ENCODE results near the gene HHEX.

DNA sequence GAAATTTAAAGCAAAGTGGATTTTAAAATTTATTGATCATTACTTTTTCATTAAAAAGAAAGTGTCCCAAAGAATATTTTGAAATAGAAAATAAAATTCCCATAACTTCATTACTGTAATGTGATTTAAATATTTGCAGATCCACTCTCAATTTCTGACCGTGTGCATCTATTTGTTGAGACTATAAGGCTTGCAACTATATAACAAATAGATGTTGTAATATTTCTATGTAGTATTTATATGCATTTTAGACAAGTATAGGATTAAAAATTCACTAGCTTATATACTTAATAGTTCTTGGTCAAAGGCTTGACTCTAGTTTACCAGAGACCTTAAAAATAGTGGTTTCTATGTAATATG lies 3.8 kb downstream of the HHEX start:
- TF ChIP-seq, protein P1, sequence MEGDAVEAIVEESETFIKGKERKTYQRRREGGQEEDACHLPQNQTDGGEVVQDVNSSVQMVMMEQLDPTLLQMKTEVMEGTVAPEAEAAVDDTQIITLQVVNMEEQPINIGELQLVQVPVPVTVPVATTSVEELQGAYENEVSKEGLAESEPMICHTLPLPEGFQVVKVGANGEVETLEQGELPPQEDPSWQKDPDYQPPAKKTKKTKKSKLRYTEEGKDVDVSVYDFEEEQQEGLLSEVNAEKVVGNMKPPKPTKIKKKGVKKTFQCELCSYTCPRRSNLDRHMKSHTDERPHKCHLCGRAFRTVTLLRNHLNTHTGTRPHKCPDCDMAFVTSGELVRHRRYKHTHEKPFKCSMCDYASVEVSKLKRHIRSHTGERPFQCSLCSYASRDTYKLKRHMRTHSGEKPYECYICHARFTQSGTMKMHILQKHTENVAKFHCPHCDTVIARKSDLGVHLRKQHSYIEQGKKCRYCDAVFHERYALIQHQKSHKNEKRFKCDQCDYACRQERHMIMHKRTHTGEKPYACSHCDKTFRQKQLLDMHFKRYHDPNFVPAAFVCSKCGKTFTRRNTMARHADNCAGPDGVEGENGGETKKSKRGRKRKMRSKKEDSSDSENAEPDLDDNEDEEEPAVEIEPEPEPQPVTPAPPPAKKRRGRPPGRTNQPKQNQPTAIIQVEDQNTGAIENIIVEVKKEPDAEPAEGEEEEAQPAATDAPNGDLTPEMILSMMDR (IDR thresholded peaks at IDR 0.05): no peak
- TF ChIP-seq POLR2A (IDR thresholded peaks at IDR 0.05): no peak

All from right lobe of liver (tissue), 4 donors.